Ascending aorta (tissue), 2 donors: ENCODE measurements around the gene XYLT1. TPM values are rescaled to one million over a fixed set of nuclear protein-coding genes. Genes with fewer than 3 reads are reported as not detected.
A peak's percentile ranks its signal among the peaks of the same experiment; 100 is the strongest.

Experiments used
- DNase-seq, 2 donors: peaks; one replicate each; pipeline ENCODE4 v3.0.0-alpha.2; 2019; ENCODE audit warnings: low spot score in 2 of 2
- H3K27ac ChIP-seq, 2 donors: fragments of 200-600 bp; sonication (generic); one replicate each; pipeline ENCODE4 v1.5.1; 2016 to 2017; ENCODE audit warnings: mild to moderate bottlenecking in 1 of 2
- H3K27me3 ChIP-seq: fragments of 200-600 bp; sonication (generic); one replicate; pipeline ENCODE4 v1.5.1; 2017
- H3K36me3 ChIP-seq, 2 donors: fragments of 200-600 bp; sonication (generic); one replicate each; pipeline ENCODE4 v1.5.1; 2016
- H3K4me1 ChIP-seq, 2 donors: fragments of 200-600 bp; sonication (generic); one replicate each; pipeline ENCODE4 v1.5.1; 2016 to 2017; ENCODE audit warnings: mild to moderate bottlenecking in 1 of 2
- H3K4me3 ChIP-seq, 2 donors: fragments of 200-600 bp; sonication (generic); one replicate each; pipeline ENCODE4 v1.5.1; 2016 to 2017; ENCODE audit warnings: mild to moderate bottlenecking in 1 of 2
- H3K9me3 ChIP-seq, 2 donors: fragments of 200-600 bp; sonication (generic); one replicate each; pipeline ENCODE4 v1.5.1; 2016
- CTCF ChIP-seq, 3 experiments: fragments of 200-600 bp in 2 of 3; fragments of 450-650 bp in 1 of 3; sonication (generic) in 2 of 3; IDR thresholded peaks; one replicate each; pipeline ENCODE4 v1.5.1; 2016 to 2019; ENCODE audit warnings: antibody characterized with exemption in 3 of 3, mild to moderate bottlenecking in 1 of 3, moderate library complexity in 1 of 3
- intact Hi-C: fragments of 100-400 bp; cut with DNase I; formaldehyde crosslinking; loops from one replicate; pipeline ENCODE4 v1.15.1; 2023
- total RNA-seq: library from RNA; depleted of rRNA; stranded (reverse); fragments of >200 nt; gene quantifications from one replicate; pipeline ENCODE4 v1.1.0, GENCODE V29; 2016

The XYLT1 gene
- total RNA-seq, 1 donor from 2014 or later, result 6.7 TPM

DNA sequence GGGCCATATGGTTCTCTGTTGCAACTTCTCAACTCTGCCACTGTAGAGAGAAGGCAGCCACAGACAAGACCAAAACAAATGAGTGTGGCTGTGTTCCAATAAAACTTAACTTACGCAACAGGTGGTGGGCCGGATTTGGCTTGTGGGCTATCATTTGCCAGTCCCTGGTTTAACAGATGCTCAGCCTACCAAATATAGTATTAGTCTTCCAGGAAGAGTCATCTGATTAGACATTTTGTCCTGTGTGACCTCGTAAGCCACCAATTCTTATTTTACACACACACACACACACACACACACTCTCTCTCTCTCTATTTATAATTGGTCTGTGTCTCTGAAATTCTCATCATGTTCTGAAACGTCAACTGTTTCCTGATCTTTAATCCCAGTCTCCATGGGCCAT lies 245.9 kb downstream of the XYLT1 start:
- Histone ChIP-seq H3K4me1 (peaks cover 3 to 4% of the 10 kb centered on the region in 2 donors), H3K9me3 (no peaks in the 10 kb centered on the region), H3K27ac (peak overlapping the region; percentile 51 to 58), H3K27me3 (no peaks in the 10 kb centered on the region), H3K36me3 (no peaks in the 10 kb centered on the region), H3K4me3 (no peak overlapping the region)
- DNase-seq, result peak; percentile 16 to 84
- no peak for TF ChIP-seq CTCF (IDR thresholded peaks at IDR 0.05)
- intact Hi-C loops, result no loop called here

DNA sequence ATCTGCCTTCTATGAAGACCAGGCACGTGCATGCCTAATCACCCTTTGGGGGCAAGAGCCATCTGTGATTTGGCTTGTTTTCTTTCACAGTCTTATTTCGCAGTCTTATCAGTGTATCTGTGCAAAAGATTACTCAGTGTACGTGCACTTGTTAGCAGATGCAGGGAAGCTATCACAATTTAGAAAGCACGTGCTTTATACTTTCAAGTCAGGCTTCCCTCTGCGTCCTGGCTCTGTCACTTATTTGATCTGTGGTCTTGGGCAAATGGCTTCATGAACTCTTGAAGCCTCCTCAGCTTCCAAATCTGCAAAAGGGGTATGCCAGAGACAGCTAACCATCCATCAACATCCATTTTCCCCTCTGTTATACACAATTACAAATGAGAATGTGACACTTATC lies 246.4 kb downstream of the XYLT1 start:
- no peak for DNase-seq
- no peak for TF ChIP-seq CTCF (IDR thresholded peaks at IDR 0.05)
- H3K27ac ChIP-seq, result no peak overlapping the region
- no peak overlapping the region for H3K4me3 ChIP-seq
- intact Hi-C loops, result no loop called here
- peaks cover 3 to 4% of the 10 kb centered on the region in 2 donors for H3K4me1 ChIP-seq
- no peaks in the 10 kb centered on the region for H3K27me3 ChIP-seq
- no peaks in the 10 kb centered on the region for H3K9me3 ChIP-seq
- H3K36me3 ChIP-seq, result no peaks in the 10 kb centered on the region

DNA sequence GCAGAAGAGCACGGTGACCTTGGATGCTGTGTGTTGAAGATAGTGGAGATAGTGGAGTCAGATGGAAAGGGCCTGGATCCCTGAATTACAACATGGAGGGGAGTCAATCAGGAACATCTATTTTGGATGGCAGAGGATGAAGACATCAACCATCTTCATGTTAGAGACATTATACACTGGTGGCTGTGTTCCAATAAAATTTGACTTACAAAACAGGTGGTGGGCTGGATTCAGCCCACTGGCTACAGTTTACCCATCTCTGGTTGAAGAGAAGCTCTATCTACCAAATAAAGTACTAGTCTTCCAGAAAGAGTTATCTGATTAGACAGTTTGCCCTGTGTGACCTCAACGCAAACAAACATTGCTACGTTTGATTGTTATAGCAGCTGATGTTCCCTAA lies 247.2 kb downstream of the XYLT1 start:
- Histone ChIP-seq H3K4me1 (peaks cover 3 to 4% of the 10 kb centered on the region in 2 donors), H3K9me3 (no peaks in the 10 kb centered on the region)

GRCh38 chr16:17222871-17223401 lies 247.8 kb downstream of the XYLT1 start:
- no peak for DNase-seq
- TF ChIP-seq CTCF (IDR thresholded peaks at IDR 0.05), result no peak
- Histone ChIP-seq H3K4me3 (no peak overlapping the region), H3K36me3 (no peaks in the 10 kb centered on the region), H3K4me1 (peaks cover 3 to 4% of the 10 kb centered on the region in 2 donors), H3K27ac (no peak overlapping the region), H3K9me3 (no peaks in the 10 kb centered on the region), H3K27me3 (no peaks in the 10 kb centered on the region)
- intact Hi-C loops, result no loop called here

More for the DNA sequence above, 247.2 kb downstream of the XYLT1 start:
- Histone ChIP-seq H3K4me3 (no peak overlapping the region), H3K27me3 (no peaks in the 10 kb centered on the region), H3K36me3 (no peaks in the 10 kb centered on the region), H3K27ac (no peak overlapping the region)
- intact Hi-C loops, result no loop called here
- no peak for DNase-seq
- TF ChIP-seq CTCF (IDR thresholded peaks at IDR 0.05), result no peak

- Histone ChIP-seq H3K4me3 (no peak overlapping the region), H3K27me3 (no peaks in the 10 kb centered on the region), H3K27ac (no peak overlapping the region), H3K36me3 (no peaks in the 10 kb centered on the region), H3K9me3 (no peaks in the 10 kb centered on the region), H3K4me1 (no peaks in the 10 kb centered on the region)
- no peak for TF ChIP-seq CTCF (IDR thresholded peaks at IDR 0.05)
- no peak for DNase-seq
- intact Hi-C loops, result no loop called here
These were observed 250.8 kb downstream of the XYLT1 start for GRCh38 chr16:17219991-17220390.

DNA sequence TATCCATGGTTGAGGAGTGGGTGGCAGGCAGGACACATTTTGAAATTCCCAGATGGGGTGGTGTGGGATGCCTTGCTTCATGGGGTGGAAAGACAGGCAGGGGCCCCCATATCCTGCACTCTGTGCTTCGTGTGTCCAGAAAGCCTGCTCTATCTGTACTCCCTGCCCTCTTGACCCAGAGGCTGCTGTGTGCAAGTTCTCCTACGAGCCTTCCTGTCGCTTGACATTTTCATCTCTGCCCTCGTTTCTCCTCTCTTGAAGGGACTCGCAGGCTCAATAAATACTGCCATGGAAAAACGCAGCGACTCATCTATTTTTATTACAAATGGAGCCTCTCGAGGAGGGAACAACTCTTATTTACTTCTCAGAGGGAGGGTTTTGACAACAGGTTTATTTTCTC lies 254.8 kb downstream of the XYLT1 start:
- no peak overlapping the region for H3K4me3 ChIP-seq
- no peaks in the 10 kb centered on the region for H3K36me3 ChIP-seq
- DNase-seq, result no peak
- no peak for TF ChIP-seq CTCF (IDR thresholded peaks at IDR 0.05)
- H3K27me3 ChIP-seq, result no peaks in the 10 kb centered on the region
- intact Hi-C loops, result no loop called here
- H3K27ac ChIP-seq, result no peak overlapping the region
- H3K4me1 ChIP-seq, result no peaks in the 10 kb centered on the region
- H3K9me3 ChIP-seq, result peaks cover 0 to 5% of the 10 kb centered on the region in 2 donors
